ENCODE results near the gene PIGK.
"Not testable (repeated sequence)": the region's sequence is repeated elsewhere in the genome, so short reads cannot be mapped to it uniquely, and the experiment has no call there.

Gene PIGK

GRCh38 chr1:77219166-77219887 lies at the start of gene PIGK:
Gene PIGK (minus strand): TSS chr1:77219430. CDS start chr1:77219402, 28 bp downstream.
- peak; percentile 66 to 80 for DNase-seq (ENCODE audit: low read depth in 1 of 2, low spot score in 1 of 2)

GRCh38 chr1:77267035-77267434 lies 47.8 kb upstream of the PIGK start:
- no peak for DNase-seq (ENCODE audit: low read depth in 1 of 2, low spot score in 1 of 2)

- no peak for DNase-seq (ENCODE audit: low read depth in 1 of 2, low spot score in 1 of 2)
Measured at GRCh38 chr1:77265180-77265579, 46.0 kb upstream of the PIGK start.

- DNase-seq (ENCODE audit: low read depth in 1 of 2, low spot score in 1 of 2), result no peak
Measured at GRCh38 chr1:77263708-77264107, 44.5 kb upstream of the PIGK start.

GRCh38 chr1:77253211-77253610 lies 34.0 kb upstream of the PIGK start:
- DNase-seq (ENCODE audit: low read depth in 1 of 2, low spot score in 1 of 2), result no peak

GRCh38 chr1:77250126-77250525 lies 30.9 kb upstream of the PIGK start:
- DNase-seq (ENCODE audit: low read depth in 1 of 2, low spot score in 1 of 2), result no peak

GRCh38 chr1:77245830-77246229 lies 26.6 kb upstream of the PIGK start:
- no peak for DNase-seq (ENCODE audit: low read depth in 1 of 2, low spot score in 1 of 2)

GRCh38 chr1:77239311-77239710 lies 20.1 kb upstream of the PIGK start:
- DNase-seq (ENCODE audit: low read depth in 1 of 2, low spot score in 1 of 2), result no peak

GRCh38 chr1:77238462-77238861 lies 19.2 kb upstream of the PIGK start:
- DNase-seq (ENCODE audit: low read depth in 1 of 2, low spot score in 1 of 2), result no peak

- no peak for DNase-seq (ENCODE audit: low read depth in 1 of 2, low spot score in 1 of 2)
Measured at GRCh38 chr1:77234943-77235342, 15.7 kb upstream of the PIGK start.

GRCh38 chr1:77234096-77234495 lies 14.9 kb upstream of the PIGK start:
- DNase-seq (ENCODE audit: low read depth in 1 of 2, low spot score in 1 of 2), result no peak

GRCh38 chr1:77232829-77233228 lies 13.6 kb upstream of the PIGK start:
- no peak for DNase-seq (ENCODE audit: low read depth in 1 of 2, low spot score in 1 of 2)

GRCh38 chr1:77230051-77230450 lies 10.8 kb upstream of the PIGK start:
- no peak for DNase-seq (ENCODE audit: low read depth in 1 of 2, low spot score in 1 of 2)

GRCh38 chr1:77228836-77229235 lies 9.6 kb upstream of the PIGK start:
- no peak for DNase-seq (ENCODE audit: low read depth in 1 of 2, low spot score in 1 of 2)

- DNase-seq (ENCODE audit: low read depth in 1 of 2, low spot score in 1 of 2), result no peak
Measured at GRCh38 chr1:77227381-77227780, 8.2 kb upstream of the PIGK start.

GRCh38 chr1:77222496-77222895 lies 3.3 kb upstream of the PIGK start:
- DNase-seq (ENCODE audit: low read depth in 1 of 2, low spot score in 1 of 2), result no peak

- DNase-seq (ENCODE audit: low read depth in 1 of 2, low spot score in 1 of 2), result no peak
Measured at GRCh38 chr1:77220687-77221463, 1.6 kb upstream of the PIGK start.

GRCh38 chr1:77218477-77219165 lies 609 bp downstream of the PIGK start:
- DNase-seq (ENCODE audit: low read depth in 1 of 2, low spot score in 1 of 2), result no peak

GRCh38 chr1:77204043-77204442 lies 15.2 kb downstream of the PIGK start:
- not testable (repeated sequence) for DNase-seq (ENCODE audit: low read depth in 1 of 2, low spot score in 1 of 2)

- DNase-seq (ENCODE audit: low read depth in 1 of 2, low spot score in 1 of 2), result no peak
Measured at GRCh38 chr1:77202751-77203150, 16.5 kb downstream of the PIGK start.

- no peak for DNase-seq (ENCODE audit: low read depth in 1 of 2, low spot score in 1 of 2)
Measured at GRCh38 chr1:77200806-77201205, 18.4 kb downstream of the PIGK start.

- DNase-seq (ENCODE audit: low read depth in 1 of 2, low spot score in 1 of 2), result no peak
Measured at GRCh38 chr1:77200293-77200692, 18.9 kb downstream of the PIGK start.

Data from activated CD4-positive, alpha-beta T cell treated with anti-CD3 and anti-CD28 coated beads, Interleukin-2, amount 50 U/mL, for 24 hours (primary cell).